GM21515 (cell line): ENCODE data around the gene TTC36.
A peak's percentile ranks its signal among the peaks of the same experiment; 100 is the strongest.
"Not testable (repeated sequence)": the region's sequence is repeated elsewhere in the genome, so short reads cannot be mapped to it uniquely, and the experiment has no call there.

Experiments used
- ATAC-seq: cut with Tn5 transposase; IDR thresholded peaks from one replicate; pipeline ENCODE4 v1.9.1; 2021; ENCODE audit not compliant: unreplicated experiment

The TTC36 gene

GRCh38 chr11:118527109-118527508 lies at the start of gene TTC36:
Gene TTC36, plus strand, starts transcription at chr11:118527474. Its CDS starts 21 bp downstream, at chr11:118527495.
- no peak for ATAC-seq

- not testable (repeated sequence) for ATAC-seq
Observed at GRCh38 chr11:118481238-118481637, 46.0 kb upstream of the TTC36 start.

GRCh38 chr11:118484405-118484804 lies 42.9 kb upstream of the TTC36 start:
- ATAC-seq, result no peak

- ATAC-seq, result no peak
Observed at GRCh38 chr11:118485273-118485672, 42.0 kb upstream of the TTC36 start.

- ATAC-seq, result no peak
Observed at GRCh38 chr11:118488480-118489109, 38.7 kb upstream of the TTC36 start.

GRCh38 chr11:118491041-118491440 lies 36.2 kb upstream of the TTC36 start:
- ATAC-seq, result no peak

- no peak for ATAC-seq
Observed at GRCh38 chr11:118497831-118498230, 29.4 kb upstream of the TTC36 start.

GRCh38 chr11:118503216-118503615 lies 24.1 kb upstream of the TTC36 start:
- ATAC-seq, result no peak

- no peak for ATAC-seq
Observed at GRCh38 chr11:118511601-118512000, 15.7 kb upstream of the TTC36 start.

- ATAC-seq, result no peak
Observed at GRCh38 chr11:118514103-118514502, 13.2 kb upstream of the TTC36 start.

GRCh38 chr11:118519549-118519948 lies 7.7 kb upstream of the TTC36 start:
- ATAC-seq, result no peak

- no peak for ATAC-seq
Observed at GRCh38 chr11:118521892-118522311, 5.4 kb upstream of the TTC36 start.

- no peak for ATAC-seq
Observed at GRCh38 chr11:118522571-118523072, 4.7 kb upstream of the TTC36 start.

GRCh38 chr11:118524356-118524755 lies 2.9 kb upstream of the TTC36 start:
- no peak for ATAC-seq

GRCh38 chr11:118524757-118525470 lies 2.4 kb upstream of the TTC36 start:
- no peak for ATAC-seq

GRCh38 chr11:118526688-118527087 lies 586 bp upstream of the TTC36 start:
- no peak for ATAC-seq

GRCh38 chr11:118528511-118528910 lies 1.2 kb downstream of the TTC36 start:
- ATAC-seq, result no peak

- ATAC-seq, result no peak
Observed at GRCh38 chr11:118529584-118530175, 2.4 kb downstream of the TTC36 start.

- no peak for ATAC-seq
Observed at GRCh38 chr11:118530180-118530682, 3.0 kb downstream of the TTC36 start.

- peak; percentile 53 for ATAC-seq
Observed at GRCh38 chr11:118530683-118531596, 3.7 kb downstream of the TTC36 start, which contains the start of gene TMEM25. Gene TMEM25, plus strand, starts transcription at chr11:118531192. Its CDS starts 610 bp downstream, at chr11:118531802.
